Astrocyte (in vitro differentiated cells and primary cell): ENCODE data around the gene DNAH1. TPM values are rescaled to one million over a fixed set of nuclear protein-coding genes. Genes with fewer than 3 reads are reported as not detected.

Source experiments
- DNase-seq: peaks from one replicate; pipeline ENCODE4 v3.0.0-alpha.2; 2010; ENCODE audit warnings: low read depth
- FAIRE-seq: peaks from 2 replicates; lab custom pipeline; 2011; peaks lifted over from hg19 to GRCh38; lab: Jason Lieb, UNC
- H2AFZ ChIP-seq: 2 replicates; pipeline ENCODE4 v1.6.0; 2012; ENCODE audit warnings: low read depth, low read length, inconsistent platforms
- H3K27ac ChIP-seq: 2 replicates; pipeline ENCODE4 v1.5.1; 2011; ENCODE audit warnings: low read depth, low read length, inconsistent platforms
- H3K27me3 ChIP-seq: 2 replicates; pipeline ENCODE4 v1.6.0; 2011; ENCODE audit warnings: low read length, inconsistent platforms; ENCODE audit not compliant: insufficient read depth
- H3K36me3 ChIP-seq: 2 replicates; pipeline ENCODE4 v1.5.1; 2011; ENCODE audit warnings: low read length, inconsistent platforms; ENCODE audit not compliant: insufficient read depth
- H3K4me1 ChIP-seq: 2 replicates; pipeline ENCODE4 v1.5.1; 2011; ENCODE audit warnings: low read length, inconsistent platforms; ENCODE audit not compliant: insufficient read depth
- H3K4me2 ChIP-seq: 2 replicates; pipeline ENCODE4 v1.6.0; 2012; ENCODE audit warnings: low read length, inconsistent platforms
- H3K4me3 ChIP-seq: 2 replicates; pipeline ENCODE4 v1.5.1; 2011; ENCODE audit warnings: low read depth, mild to moderate bottlenecking, low read length, inconsistent platforms; ENCODE audit not compliant: insufficient read depth
- H3K79me2 ChIP-seq: 2 replicates; pipeline ENCODE4 v1.6.0; 2012; ENCODE audit warnings: mild to moderate bottlenecking, low read length, inconsistent platforms; ENCODE audit not compliant: insufficient read depth
- H3K9ac ChIP-seq: 2 replicates; pipeline ENCODE4 v1.6.0; 2012; ENCODE audit warnings: mild to moderate bottlenecking, low read length, inconsistent platforms
- H3K9me3 ChIP-seq: 2 replicates; pipeline ENCODE4 v1.5.1; 2012; ENCODE audit warnings: low read depth, mild to moderate bottlenecking, low read length, inconsistent platforms; ENCODE audit not compliant: insufficient read depth
- H4K20me1 ChIP-seq: 2 replicates; pipeline ENCODE4 v1.6.0; 2012; ENCODE audit warnings: low read length, inconsistent platforms; ENCODE audit not compliant: insufficient read depth
- H3K27ac Mint-ChIP-seq: one replicate; pipeline ENCODE4 v1.8.0; 2021; ENCODE audit warnings: mild to moderate bottlenecking, mixed read lengths; ENCODE audit not compliant: unreplicated experiment
- H3K27me3 Mint-ChIP-seq: one replicate; pipeline ENCODE4 v1.8.0; 2021; ENCODE audit warnings: low read depth, mixed read lengths; ENCODE audit not compliant: unreplicated experiment
- H3K36me3 Mint-ChIP-seq: one replicate; pipeline ENCODE4 v1.8.0; 2021; ENCODE audit warnings: low read depth, mixed read lengths; ENCODE audit not compliant: unreplicated experiment
- H3K4me1 Mint-ChIP-seq: one replicate; pipeline ENCODE4 v1.8.0; 2021; ENCODE audit warnings: low read depth, mixed read lengths; ENCODE audit not compliant: unreplicated experiment
- H3K4me3 Mint-ChIP-seq: one replicate; pipeline ENCODE4 v1.8.0; 2021; ENCODE audit warnings: mild to moderate bottlenecking, moderate library complexity, mixed read lengths; ENCODE audit not compliant: unreplicated experiment
- H3K9me3 Mint-ChIP-seq: one replicate; pipeline ENCODE4 v1.8.0; 2021; ENCODE audit warnings: mild to moderate bottlenecking, mixed read lengths; ENCODE audit not compliant: unreplicated experiment
- CTCF ChIP-seq: IDR thresholded peaks from 2 replicates; pipeline ENCODE4 v1.5.1; 2011; ENCODE audit warnings: low read depth, mild to moderate bottlenecking, inconsistent platforms, low read length, moderate library complexity; ENCODE audit not compliant: insufficient read depth
- EZH2 ChIP-seq: IDR thresholded peaks from 2 replicates; pipeline ENCODE4 v1.6.1; 2012; ENCODE audit warnings: mild to moderate bottlenecking, low read length, inconsistent platforms; ENCODE audit not compliant: insufficient read depth
- total RNA-seq: library from RNA; stranded (reverse); gene quantifications from 2 replicates; pipeline ENCODE4 v1.2.1, GENCODE V29; 2021

The DNAH1 gene
- total RNA-seq, 1 donor from 2014 or later, result 2.3 TPM

GRCh38 chr3:52310861-52311575, 5.1 kb upstream of the DNAH1 start:
- peaks cover 11% of the 10 kb centered on the region for H3K4me1 ChIP-seq
- peaks cover 12% of the 10 kb centered on the region for H3K36me3 Mint-ChIP-seq

GRCh38 chr3:52311576-52312119, 4.5 kb upstream of the DNAH1 start:
- Mint-ChIP-seq H3K9me3 (peaks cover 4% of the 10 kb centered on the region), H3K4me1 (peaks cover 7% of the 10 kb centered on the region), H3K36me3 (peaks cover 9% of the 10 kb centered on the region), H3K4me3 (no peak overlapping the region), H3K27me3 (peaks cover 22% of the 10 kb centered on the region), H3K27ac (no peak overlapping the region)
- no peak for DNase-seq
- H3K9me3 ChIP-seq, result no peaks in the 10 kb centered on the region
- FAIRE-seq, result no peak
- no peaks in the 10 kb centered on the region for H4K20me1 ChIP-seq
- TF ChIP-seq CTCF (no peak), EZH2 (no peak)
- H3K9ac ChIP-seq, result no peak overlapping the region
- H3K27ac ChIP-seq, result no peak overlapping the region
- H3K4me1 ChIP-seq, result peaks cover 11% of the 10 kb centered on the region
- H2AFZ ChIP-seq, result no peak overlapping the region
- H3K4me2 ChIP-seq, result no peak overlapping the region
- H3K79me2 ChIP-seq, result no peaks in the 10 kb centered on the region
- H3K27me3 ChIP-seq, result no peaks in the 10 kb centered on the region
- H3K36me3 ChIP-seq, result no peaks in the 10 kb centered on the region
- H3K4me3 ChIP-seq, result no peak overlapping the region

More at GRCh38 chr3:52310861-52311575, 5.1 kb upstream of the DNAH1 start:
- FAIRE-seq, result no peak
- H3K4me3 ChIP-seq, result no peak overlapping the region
- no peaks in the 10 kb centered on the region for H3K27me3 ChIP-seq
- no peak overlapping the region for H3K4me2 ChIP-seq
- TF ChIP-seq CTCF (no peak), EZH2 (no peak)
- no peaks in the 10 kb centered on the region for H3K36me3 ChIP-seq
- H3K27ac Mint-ChIP-seq, result no peak overlapping the region
- no peaks in the 10 kb centered on the region for H4K20me1 ChIP-seq
- peaks cover 27% of the 10 kb centered on the region for H3K27me3 Mint-ChIP-seq
- peaks cover 7% of the 10 kb centered on the region for H3K4me1 Mint-ChIP-seq
- no peak for DNase-seq
- peaks cover 4% of the 10 kb centered on the region for H3K9me3 Mint-ChIP-seq
- H3K4me3 Mint-ChIP-seq, result no peak overlapping the region
- no peak overlapping the region for H3K9ac ChIP-seq
- H3K27ac ChIP-seq, result no peak overlapping the region
- no peak overlapping the region for H2AFZ ChIP-seq
- H3K79me2 ChIP-seq, result no peaks in the 10 kb centered on the region
- no peaks in the 10 kb centered on the region for H3K9me3 ChIP-seq
